GM18508 (cell line): ENCODE measurements around the gene ABCF3.

ENCODE experiments used
- ATAC-seq: cut with Tn5 transposase; IDR thresholded peaks from one replicate; pipeline ENCODE4 v1.9.1; 2021; ENCODE audit warnings: moderate number of reproducible peaks; ENCODE audit not compliant: insufficient read depth, unreplicated experiment

Gene ABCF3

DNA sequence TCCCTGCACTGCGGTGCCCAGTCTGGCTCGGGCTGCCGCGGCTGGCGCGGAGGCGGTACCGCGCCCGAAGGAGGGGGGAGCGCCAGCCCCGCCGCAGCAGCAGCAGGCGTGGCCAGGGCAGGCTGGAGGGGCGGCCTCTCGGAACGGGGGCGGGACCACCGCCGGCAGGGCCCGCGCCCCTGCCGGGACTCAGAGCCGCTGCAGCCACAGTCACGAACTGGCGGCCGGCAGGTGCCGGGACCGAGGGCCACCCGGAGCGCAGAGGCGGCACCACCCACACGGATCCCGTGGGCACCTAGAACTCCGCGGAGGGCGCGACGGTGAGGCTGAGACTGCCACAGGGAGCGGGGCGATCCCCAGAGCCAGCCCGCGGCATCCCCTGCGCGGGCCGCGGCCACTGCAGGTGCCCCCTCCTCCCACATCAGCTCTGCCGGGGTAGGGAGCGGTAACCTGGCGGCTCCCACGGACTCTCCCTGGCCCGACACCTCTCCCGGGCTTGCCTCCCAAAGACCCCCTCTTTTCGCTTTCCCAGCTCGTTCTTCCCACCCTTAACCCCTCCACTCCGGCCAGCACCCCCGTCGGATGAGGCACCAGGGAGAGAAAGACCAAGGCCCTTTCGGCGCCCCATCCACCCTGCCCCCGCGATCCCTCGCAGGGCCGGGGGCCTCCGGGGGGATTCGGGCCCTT is 43.5 kb downstream of the ABCF3 start, which contains the start of gene VWA5B2:
TSS of gene VWA5B2 (plus strand) at position 192 of the 687 bp plus-strand sequence. CDS start 944 bp downstream, outside the sequence.
- ATAC-seq, result no peak

DNA sequence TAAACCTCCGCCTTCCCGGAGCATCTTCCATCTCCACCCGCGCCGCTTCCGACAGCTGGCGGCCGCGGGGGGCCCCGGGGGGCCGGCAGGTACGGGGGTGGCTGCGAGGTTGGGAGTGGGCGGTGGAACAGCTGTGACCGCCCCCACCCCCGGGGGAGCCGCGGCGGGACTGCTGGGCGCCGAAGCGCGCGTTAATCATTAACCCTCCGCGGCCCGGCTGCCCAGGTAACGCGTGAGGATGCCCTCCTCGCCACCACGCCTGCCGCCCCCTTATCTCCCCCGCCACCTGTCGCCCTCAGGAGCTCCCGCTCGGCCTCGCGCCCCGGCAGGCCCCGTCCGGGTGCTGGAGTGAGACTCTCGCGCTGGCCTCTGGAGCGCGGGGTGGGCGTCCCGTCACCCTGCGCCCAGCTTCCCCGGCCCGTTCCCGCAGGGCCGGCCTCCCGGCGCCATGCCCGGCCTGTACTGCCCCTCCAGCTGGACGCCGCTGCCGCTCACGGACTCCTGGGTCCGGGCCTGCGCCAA is 44.1 kb downstream of the ABCF3 start:
- ATAC-seq, result no peak

DNA sequence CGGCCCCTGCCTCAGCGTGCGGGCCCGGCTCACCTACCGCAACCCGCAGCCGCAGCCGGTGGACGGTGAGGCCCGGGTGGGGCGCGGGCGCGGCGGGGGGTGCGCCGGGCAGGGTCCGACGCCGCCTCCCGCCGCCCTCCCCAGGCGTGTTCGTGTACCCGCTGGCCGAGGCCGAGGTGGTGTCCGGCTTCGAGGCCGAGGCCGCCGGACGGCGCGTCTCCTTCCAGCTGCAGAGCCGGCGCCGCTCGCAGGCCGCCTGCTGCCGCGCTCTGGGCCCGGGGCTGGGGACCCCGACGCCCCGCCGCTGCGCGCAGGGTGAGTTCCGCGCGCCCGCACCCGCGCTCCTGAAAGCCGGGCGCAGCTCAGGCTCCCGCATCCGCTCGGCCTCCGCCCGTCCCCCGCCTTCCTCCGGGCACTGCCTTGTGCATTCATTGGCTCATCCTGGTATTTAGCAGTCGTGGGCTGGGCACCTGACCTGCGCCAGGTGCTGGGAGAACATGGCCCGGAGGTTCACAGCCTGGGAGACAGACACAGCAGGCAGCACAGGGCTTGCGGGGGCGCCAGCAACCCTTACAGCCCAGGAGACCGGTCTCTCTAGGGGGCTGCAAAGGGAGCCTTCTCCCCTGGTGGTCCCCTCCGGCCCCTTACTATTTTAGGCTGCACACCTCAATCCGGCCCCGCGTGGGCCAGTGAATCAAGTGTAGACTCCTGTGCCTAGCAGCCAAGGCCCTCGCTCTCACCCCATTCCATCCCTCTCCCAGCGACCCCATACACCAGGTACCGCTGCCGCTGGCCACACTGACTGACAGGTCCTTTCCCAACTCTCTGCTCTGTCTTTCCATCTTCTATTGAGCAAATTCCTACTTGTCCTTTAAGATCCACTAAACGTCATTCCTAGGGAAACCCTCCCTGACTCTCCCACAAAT is 44.9 kb downstream of the ABCF3 start:
- no peak for ATAC-seq

DNA sequence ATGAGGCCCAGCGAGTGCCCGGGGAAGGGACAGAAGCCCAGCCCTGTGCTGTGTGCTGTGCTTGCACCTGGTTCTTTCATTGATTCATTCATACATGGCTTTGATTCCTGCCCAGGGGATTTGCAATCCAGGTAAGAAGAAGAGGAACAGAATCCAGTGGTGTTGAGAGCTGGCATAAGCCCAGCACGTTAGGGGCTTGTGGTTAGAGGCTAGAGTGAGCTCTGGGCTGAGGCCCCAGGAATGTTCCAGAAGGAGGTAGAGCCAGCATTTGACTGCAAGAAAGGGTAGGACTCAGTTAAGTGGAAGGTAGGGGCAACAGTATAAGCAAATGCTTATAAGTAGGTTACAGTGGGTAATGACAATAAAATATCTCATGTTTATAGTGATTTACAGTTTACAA is 45.7 kb downstream of the ABCF3 start:
- no peak for ATAC-seq

DNA sequence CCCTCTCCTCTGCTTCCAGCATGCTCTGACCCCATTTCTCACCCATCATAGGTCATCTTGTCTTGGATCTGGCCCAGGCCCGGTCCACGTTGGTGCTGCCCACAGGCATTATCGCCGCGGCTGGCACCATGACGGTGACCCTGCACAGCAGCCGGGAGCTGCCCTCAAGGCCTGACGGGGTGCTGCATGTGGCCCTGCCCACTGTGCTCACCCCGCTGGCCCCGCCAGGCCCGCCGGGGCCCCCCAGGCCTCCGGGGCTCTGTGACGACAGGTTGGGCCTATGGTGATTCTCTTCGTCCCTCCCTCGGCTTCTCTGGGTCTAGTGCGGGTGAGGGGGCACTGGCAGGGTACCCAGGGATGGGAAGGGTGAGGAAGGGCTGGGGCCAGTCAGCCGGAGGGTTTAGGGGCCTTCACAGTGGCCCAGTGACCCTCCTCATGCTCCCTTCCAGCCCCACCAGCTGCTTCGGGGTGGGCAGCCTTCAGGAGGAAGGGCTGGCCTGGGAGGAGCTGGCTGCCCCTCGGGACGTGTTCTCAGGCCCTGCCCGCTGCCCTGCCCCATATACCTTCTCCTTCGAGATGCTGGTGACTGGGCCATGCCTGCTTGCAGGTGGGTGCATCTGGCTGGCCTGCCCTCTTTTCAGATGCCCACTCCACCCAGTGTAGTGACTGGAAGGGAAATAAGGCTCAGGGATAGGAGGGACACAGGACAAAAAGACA is 47.3 kb downstream of the ABCF3 start:
- ATAC-seq, result no peak

DNA sequence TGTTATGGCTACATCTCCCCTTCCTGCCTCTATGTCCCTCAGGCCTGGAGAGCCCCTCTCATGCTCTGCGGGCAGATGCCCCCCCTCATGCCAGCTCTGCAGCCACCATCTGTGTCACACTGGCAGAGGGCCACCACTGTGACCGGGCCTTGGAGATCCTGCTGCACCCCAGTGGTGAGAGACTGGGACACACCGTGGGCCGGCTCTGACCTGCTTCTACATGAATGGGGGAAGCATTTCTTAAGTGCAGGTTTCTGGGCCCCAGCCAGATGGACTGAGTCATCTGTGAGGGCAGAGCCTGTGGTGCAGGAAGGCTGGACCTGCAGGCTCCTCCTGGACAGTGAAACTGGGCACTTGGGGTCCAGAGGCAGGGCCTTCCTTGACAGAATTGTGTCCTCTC is 48.2 kb downstream of the ABCF3 start:
- ATAC-seq, result no peak

DNA sequence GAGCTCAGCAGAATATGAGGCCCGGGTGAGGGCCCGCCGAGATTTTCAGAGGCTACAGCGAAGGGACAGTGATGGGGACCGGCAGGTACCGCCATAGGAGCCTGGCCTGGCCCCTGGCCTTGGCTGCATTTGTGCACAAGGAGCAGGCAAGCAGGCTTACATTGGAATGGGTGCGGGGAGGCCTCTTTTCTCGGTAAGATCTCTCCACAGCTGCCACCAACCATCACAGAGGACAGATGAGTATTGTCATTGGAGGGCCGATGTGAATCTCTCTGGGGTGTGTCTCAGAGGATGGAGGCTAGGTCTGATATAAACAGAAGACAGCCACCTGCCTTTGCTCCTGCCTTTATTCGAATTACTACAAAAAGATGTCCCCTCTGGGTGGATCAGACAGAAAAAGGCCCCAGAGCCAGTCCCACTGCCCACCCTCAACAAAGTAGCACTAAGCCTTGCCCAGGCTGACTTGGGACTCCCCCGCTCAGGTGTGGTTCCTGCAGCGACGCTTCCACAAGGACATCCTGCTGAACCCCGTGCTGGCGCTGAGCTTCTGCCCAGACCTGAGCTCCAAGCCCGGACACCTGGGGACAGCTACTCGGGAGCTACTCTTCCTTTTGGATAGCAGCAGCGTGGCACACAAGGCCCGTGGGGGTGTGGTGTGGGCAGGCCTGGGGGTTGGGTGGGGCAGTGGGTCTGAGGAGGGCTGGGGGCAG is 48.8 kb downstream of the ABCF3 start:
- no peak for ATAC-seq

DNA sequence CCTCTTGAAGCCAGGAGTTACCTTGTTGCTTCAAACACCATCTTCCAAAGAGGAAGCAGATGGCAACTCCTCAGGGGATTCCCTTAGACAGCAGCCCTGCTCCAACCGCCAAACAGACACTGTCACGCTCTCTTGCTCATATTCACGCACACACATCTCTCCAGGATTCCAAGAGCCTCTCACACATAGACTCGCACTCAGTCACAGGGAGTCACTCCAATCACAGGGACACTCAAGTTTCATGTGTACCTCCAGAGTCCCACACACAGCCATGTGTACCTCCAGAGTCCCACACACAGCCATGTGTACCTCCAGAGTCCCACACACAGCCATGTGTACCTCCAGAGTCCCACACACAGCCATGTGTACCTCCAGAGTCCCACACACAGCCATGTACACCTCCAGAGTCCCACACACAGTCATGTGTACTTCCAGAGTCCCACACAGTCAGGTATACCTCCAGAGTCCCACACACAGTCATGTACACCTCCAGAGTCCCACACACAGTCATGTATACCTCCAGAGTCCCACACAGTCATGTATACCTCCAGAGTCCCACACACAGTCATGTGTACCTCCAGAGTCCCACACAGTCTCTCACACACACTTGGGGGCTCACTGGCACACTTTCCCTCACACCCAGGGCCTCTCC is 49.5 kb downstream of the ABCF3 start:
- ATAC-seq, result no peak

DNA sequence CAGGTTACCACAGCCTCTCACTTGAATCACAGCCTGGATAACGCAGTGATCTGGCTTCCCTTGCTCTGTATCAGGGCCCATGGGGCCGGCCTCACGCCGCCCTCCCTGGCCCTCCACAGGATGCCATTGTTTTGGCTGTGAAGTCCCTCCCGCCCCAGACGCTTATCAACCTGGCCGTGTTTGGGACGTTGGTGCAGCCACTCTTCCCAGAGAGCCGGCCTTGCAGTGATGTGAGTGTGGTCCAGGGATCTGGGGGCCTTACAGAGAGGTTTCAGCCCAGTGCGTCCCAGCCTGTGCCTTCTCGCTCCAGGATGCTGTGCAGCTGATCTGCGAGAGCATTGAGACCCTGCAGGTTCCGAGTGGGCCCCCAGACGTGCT is 50.0 kb downstream of the ABCF3 start:
- ATAC-seq, result no peak

DNA sequence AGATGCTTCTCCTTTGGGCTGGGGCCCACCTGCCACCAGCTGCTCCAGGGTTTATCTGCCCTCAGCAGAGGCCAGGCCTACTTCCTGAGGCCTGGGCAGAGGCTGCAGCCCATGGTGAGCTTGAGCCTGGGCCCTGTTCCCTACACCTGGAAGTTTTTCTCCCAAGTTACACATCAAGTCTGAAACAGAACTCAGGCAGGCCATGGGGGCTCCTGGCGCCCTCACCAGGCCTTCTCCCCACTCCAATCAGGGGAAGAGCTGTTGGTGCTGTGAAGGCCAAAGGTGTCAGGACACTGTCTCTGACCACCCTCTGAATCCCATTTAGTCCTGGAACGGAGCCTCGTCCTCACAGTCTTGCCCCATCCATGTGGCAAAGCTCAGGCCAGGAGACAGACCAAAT is 50.6 kb downstream of the ABCF3 start:
- no peak for ATAC-seq

DNA sequence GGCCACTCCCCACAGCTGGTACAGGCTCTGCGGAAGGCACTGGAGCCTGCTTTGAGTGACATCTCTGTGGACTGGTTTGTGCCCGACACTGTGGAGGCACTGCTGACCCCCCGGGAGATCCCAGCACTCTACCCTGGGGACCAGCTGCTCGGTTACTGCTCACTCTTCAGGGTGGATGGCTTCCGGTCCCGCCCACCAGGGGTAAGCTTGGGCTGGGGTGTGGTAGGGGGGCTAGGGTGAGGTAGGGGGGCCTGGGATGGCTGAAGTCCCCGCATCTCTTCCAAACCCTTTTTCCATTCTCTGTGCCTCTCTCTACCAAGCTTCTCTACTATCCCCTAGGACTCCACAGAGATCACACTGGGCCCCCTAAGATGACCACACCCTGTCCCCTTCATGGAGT is 51.2 kb downstream of the ABCF3 start:
- ATAC-seq, result no peak

DNA sequence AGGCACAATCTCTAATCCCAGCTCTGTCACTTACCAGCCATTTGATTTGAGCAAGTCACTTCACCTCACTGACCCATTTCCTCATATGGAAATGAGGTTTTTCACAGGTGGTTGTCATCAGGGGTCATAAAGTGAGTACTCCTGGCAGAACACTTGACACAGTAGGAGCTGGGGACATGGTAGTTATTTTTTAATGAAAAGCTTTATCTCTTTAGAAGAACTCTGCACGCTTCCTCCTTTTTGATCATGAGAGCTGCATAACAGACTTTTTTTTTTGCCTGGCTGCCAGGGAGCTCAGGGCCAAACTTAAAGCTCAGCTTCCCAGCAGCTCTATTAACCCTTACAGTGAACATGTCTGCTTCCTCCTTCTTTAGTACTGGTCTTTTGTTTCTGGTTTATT is 51.8 kb downstream of the ABCF3 start:
- no peak for ATAC-seq

DNA sequence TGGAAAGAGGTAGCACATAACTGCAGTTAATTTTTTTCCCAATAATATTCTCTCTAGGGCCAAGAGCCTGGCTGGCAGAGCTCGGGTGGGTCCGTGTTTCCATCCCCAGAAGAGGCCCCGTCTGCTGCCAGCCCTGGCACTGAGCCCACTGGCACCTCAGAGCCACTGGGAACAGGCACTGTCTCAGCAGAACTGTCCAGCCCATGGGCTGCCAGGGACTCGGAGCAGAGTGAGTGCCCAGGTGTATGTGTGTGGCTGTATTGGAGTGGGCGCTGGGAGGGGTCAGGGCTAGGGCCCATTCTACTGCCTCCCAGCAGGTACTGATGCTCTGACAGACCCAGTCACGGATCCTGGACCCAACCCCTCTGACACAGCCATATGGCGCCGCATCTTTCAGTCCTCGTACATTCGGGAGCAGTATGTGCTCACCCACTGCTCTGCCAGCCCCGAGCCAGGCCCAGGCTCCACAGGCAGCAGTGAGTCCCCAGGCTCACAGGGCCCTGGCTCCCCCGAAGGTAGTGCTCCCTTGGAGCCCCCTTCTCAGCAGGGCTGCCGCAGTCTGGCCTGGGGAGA is 52.3 kb downstream of the ABCF3 start:
- ATAC-seq, result no peak

DNA sequence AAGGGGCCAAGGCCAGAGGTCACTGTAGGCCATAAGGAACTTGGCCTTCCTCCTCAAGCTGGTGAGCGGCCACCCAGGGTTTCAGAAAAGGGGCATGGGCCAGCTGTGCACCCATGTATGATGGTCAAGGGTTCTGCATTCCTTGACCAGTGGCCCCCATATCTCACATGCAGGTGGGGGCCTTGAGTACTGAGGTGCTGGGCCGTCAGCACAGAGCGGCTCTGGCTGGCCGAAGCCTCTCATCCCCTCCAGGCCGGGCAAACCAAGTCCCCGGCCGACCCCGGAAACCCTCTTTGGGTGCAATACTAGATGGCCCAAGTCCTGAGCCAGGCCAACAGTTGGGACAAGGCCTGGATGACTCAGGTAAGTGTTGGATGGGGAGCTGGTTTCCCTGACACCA is 53.2 kb downstream of the ABCF3 start:
- no peak for ATAC-seq

DNA sequence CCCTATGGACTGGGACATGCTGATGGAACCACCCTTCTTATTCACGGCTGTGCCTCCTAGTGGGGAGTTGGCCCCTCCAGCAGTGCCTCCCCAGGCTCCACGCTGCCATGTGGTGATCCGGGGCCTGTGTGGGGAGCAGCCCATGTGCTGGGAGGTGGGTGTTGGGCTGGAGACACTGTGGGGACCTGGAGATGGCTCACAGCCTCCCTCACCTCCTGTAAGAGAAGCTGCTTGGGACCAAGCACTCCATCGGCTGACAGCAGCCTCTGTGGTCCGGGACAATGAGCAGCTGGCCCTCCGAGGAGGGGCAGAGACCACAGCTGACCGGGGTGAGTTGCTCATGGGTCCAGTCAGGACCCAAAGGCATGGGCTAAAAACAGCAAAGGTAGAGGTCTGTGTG is 53.7 kb downstream of the ABCF3 start:
- no peak for ATAC-seq

DNA sequence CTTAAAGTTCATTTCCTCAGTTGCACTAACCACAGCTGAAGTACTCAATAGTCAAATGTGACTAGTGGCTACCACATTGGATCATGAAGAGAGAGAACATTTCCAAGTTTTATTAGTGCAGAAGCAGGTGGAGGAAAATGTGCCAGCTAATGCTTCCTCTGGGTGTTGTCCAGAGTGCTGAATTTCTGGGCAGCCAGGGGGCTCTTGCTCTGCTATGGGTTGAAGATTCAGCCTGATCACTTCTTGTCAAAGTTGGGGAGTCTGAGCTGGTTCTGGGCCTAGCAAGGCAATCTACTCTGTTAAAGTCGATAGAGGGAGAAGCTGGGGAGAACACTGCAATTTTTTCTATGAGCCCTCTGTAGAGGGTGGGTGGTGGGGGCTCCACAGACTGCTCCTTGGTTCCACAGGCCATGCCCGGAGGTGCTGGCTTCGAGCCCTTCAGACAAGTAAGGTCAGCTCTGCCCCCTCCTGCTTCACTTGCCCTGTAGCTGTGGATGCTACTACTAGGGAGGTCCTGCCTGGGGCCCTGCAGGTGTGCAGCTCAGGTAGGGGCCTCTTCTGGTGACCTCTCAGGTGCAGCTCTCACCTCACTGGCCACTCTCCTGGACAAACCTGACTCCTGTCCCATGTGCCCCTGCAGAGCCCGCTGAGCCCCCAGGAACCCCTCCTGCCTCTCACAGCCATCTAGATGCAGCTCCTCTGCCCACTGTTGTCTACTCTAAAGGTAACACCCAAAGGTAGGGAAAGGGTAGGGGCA is 54.6 kb downstream of the ABCF3 start:
- ATAC-seq, result no peak

DNA sequence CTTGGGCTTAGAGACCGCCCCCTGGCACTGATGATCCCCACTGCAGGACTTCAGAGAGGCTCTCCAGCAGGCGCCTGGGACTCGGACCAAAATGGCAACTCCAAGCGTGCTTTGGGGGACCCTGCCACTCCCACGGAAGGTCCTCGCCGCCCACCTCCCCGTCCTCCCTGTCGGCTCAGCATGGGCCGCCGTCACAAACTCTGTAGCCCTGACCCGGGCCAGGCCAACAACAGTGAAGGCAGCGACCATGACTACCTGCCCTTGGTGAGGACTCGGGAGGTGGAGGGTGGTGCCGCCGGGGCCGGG is 55.1 kb downstream of the ABCF3 start:
- ATAC-seq, result no peak

DNA sequence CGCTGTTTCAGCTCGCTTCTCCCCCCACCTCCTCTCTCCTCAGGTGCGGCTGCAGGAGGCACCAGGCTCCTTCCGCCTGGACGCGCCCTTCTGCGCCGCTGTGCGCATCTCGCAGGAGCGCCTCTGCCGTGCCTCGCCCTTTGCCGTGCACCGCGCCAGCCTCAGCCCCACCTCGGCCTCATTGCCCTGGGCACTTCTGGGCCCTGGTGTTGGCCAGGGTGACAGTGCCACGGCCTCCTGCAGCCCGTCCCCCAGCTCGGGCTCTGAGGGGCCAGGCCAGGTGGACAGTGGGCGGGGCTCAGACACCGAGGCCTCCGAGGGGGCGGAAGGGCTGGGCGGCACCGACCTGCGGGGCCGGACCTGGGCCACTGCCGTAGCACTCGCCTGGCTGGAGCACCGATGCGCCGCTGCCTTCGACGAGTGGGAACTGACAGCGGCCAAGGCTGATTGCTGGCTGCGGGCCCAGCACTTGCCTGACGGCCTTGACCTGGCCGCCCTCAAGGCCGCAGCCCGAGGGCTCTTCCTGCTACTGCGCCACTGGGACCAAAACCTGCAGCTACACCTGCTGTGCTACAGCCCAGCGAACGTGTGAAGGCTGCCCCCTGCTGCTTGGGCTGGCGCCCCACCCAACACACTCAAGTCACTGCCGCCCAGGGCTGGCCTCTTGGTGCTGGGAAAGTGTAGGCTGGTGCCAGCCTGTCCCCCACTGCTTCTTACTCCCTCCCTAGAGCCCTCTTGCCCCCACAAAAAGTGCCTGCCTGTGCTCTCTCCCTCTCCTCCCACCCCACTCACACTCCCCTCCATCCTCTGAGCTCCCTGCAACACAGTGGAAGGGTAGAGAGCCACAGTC is 55.7 kb downstream of the ABCF3 start:
- ATAC-seq, result no peak
